K562 (cell line): ENCODE measurements around the gene CCDC82.

Source experiments
- CTCF ChIP-seq, 3 experiments: IDR thresholded peaks in 2 of 3; conservative IDR thresholded peaks in 1 of 3; 2 replicates each; pipeline ENCODE4 v1.5.1; 2011 to 2012; ENCODE audit warnings: low read length in 3 of 3, mild to moderate bottlenecking in 3 of 3, control low read depth in 2 of 3, improper control_type of control experiment in 1 of 3, inconsistent platforms in 1 of 3, low read depth in 1 of 3, mixed read lengths in 1 of 3, moderate library complexity in 1 of 3; ENCODE audit not compliant: insufficient read depth in 2 of 3
- LARP7 ChIP-seq: fragments of 450-650 bp; IDR thresholded peaks from 2 replicates; pipeline ENCODE4 v1.6.1; 2016
- MEIS2 ChIP-seq: fragments of 450-650 bp; IDR thresholded peaks from 2 replicates; pipeline ENCODE4 v1.6.1; 2014; ENCODE audit warnings: mild to moderate bottlenecking; ENCODE audit not compliant: partially characterized antibody

DNA sequence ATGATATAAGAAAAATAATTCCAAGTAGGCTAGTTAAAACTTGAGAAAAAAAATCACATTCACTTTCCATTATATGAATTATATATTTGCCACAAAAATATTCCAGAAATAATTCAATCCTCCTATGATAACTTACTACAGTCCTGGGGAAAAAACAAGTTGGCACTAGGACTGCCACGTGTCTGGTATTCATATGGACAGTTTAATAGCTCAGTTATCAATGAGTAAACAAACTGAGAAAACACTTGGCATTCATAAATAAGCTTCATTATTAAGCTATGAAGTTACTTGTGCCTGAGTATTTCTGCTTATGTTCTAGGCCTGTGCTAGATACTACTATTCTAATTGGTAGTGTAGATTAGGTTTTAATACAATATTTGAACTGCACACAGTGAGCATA, 24.2 kb downstream of the CCDC82 start:
- TF ChIP-seq LARP7 (no peak), MEIS2 (no peak), CTCF (IDR thresholded peaks at IDR 0.05 in 2 of 3, conservative IDR thresholded peaks at IDR 0.05 in 1 of 3; ENCODE audit: insufficient read depth in 2 of 3, low read depth in 1 of 3, low read length in 3 of 3) (no peak)
